ENCODE data around the gene ARMC2. TPM values are rescaled to one million over a fixed set of nuclear protein-coding genes. Genes with fewer than 3 reads are reported as not detected.
"Not testable (repeated sequence)": the region's sequence is repeated elsewhere in the genome, so short reads cannot be mapped to it uniquely, and the experiment has no call there.

Gene ARMC2
- total RNA-seq, 2 donors from 2014 or later, result 0.66 to 1.6 TPM

DNA sequence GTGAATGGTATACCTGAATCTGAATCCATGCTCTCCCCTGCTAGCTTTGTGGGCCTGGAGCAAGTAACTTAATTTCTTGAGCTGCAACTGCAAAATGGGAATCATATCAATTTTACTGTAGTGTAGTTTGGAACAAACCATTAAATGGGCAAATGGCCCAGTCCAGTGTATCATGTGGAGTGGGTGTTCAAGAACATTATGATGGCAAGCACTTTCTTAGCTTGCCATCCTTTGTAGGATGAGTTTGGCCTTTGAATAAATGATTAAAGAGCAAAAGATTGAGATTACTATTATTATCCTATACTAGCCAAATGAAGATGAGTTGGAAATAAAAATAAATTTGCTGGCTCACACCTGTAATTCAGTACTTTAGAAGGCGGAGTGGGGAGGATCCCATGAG lies 126.0 kb downstream of the ARMC2 start:
- H3K4me3 ChIP-seq, result no peak overlapping the region
- H3K27ac ChIP-seq, result no peak overlapping the region
- H3K4me1 ChIP-seq, result peaks cover 24% of the 10 kb centered on the region
- DNase-seq, result no peak
- no peaks in the 10 kb centered on the region for H3K27me3 ChIP-seq
- no peaks in the 10 kb centered on the region for H3K36me3 ChIP-seq (replicated peaks in 1 of 2; ENCODE audit: insufficient read depth in 1 of 2, low read depth in 2 of 2)
- intact Hi-C loops (cut with DNase I), result no loop called here
- H3K9me3 ChIP-seq, result no peaks in the 10 kb centered on the region
- WGBS, 2 donors, result 94 to 97% methylated on average over 1 of the region's 1 CpG
- ATAC-seq, result no peak
- TF ChIP-seq POLR2A (IDR thresholded peaks at IDR 0.05) (no peak), CTCF (IDR thresholded peaks at IDR 0.05) (no peak)

GRCh38 chr6:108978638-108979037 lies 130.4 kb downstream of the ARMC2 start:
- H3K4me1 ChIP-seq; H3K36me3 ChIP-seq (replicated peaks in 1 of 2; ENCODE audit: insufficient read depth in 1 of 2, low read depth in 2 of 2); H3K4me3 ChIP-seq; ATAC-seq; H3K9me3 ChIP-seq; H3K27me3 ChIP-seq; intact Hi-C loops (cut with DNase I); DNase-seq; H3K27ac ChIP-seq: not testable (repeated sequence)
- WGBS, 2 donors, result 91 to 96% methylated on average over 1 of the region's 1 CpG

DNA sequence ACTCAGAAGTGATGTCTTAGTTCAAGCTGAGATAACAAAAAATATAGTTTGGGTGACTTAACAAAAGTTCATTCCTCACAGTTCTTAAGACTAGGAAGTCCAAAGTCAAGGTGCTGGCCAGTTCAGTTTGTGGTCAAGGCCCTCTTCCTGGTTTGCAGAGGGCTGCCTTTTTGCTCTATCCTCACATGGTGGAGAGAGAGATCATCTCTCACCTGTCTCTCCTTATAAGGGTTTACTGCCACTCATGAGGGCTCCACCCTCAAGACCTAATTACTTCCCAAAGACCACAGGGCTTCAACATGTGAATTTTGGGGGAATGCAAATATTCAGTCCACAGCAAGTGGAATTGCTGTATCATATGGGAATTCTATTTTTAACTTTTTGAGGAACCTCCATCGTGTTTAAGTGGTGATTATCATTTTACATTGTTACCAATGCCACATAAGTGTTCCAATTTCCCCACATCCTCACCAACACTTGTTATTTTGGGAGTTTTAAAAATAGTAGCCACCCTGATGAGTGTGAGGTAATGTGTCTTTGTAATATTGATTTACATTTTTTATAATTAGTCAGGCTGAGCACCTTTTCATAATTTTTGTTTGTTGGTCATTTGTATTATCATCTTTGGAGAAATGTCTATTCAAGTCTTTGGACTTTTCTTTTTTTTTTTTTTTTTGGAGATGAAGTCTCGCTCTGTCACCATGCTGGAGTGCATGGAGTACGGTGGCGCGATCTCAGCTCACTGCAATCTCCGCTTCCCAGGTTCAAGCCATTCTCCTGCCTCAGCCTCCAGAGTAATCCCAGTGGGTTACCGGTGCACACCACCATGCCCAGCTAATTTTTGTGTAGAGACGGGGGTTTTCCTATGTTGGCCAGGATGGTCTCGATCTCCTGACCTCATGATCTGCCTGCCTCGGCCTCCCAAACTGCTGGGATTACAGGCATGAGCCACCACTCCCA lies 134.2 kb downstream of the ARMC2 start:
- DNase-seq (no peak), ATAC-seq (no peak)
- no peaks in the 10 kb centered on the region for H3K27me3 ChIP-seq
- intact Hi-C loops (cut with DNase I), result no loop called here
- TF ChIP-seq CTCF (IDR thresholded peaks at IDR 0.05) (no peak), POLR2A (IDR thresholded peaks at IDR 0.05) (no peak)
- H3K27ac ChIP-seq, result no peak overlapping the region
- H3K4me1 ChIP-seq, result peaks cover 2% of the 10 kb centered on the region
- 93 to 96% methylated on average over 10 of the region's 10 CpGs for WGBS, 2 donors
- H3K4me3 ChIP-seq, result no peak overlapping the region
- H3K9me3 ChIP-seq, result no peaks in the 10 kb centered on the region
- no peaks in the 10 kb centered on the region for H3K36me3 ChIP-seq (replicated peaks in 1 of 2; ENCODE audit: insufficient read depth in 1 of 2, low read depth in 2 of 2)

DNA sequence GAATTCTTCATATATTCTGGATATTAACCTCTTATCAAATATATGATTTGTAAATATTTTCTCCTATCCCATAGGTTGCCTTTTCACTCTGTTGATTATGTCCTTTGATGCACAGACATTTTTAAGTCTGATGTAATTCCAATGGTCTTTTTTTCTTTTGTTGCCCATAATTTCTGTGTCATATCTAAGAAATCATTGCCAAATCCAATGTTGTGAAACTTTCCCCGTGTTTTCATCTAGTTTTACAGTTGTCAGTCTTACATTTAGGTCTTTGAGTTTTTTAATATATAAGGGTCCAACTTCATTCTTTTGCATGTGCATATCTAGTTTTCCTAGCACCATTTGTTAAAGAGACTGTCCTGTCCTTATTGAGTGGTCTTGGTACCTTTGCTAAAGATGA lies 134.9 kb downstream of the ARMC2 start:
- DNase-seq (no peak), ATAC-seq (no peak)
- intact Hi-C loops (cut with DNase I), result no loop called here
- TF ChIP-seq POLR2A (IDR thresholded peaks at IDR 0.05), result no peak
- no peak for TF ChIP-seq CTCF (IDR thresholded peaks at IDR 0.05)
- Histone ChIP-seq H3K9me3 (no peaks in the 10 kb centered on the region), H3K27ac (no peak overlapping the region), H3K4me1 (peaks cover 9% of the 10 kb centered on the region), H3K4me3 (no peak overlapping the region), H3K36me3 (replicated peaks in 1 of 2; ENCODE audit: insufficient read depth in 1 of 2, low read depth in 2 of 2) (no peaks in the 10 kb centered on the region), H3K27me3 (no peaks in the 10 kb centered on the region)
- 54 to 58% methylated on average over 1 of the region's 1 CpG for WGBS, 2 donors

- DNase-seq (no peak), ATAC-seq (no peak)
- peaks cover 27% of the 10 kb centered on the region for H3K4me1 ChIP-seq
- no peaks in the 10 kb centered on the region for H3K9me3 ChIP-seq
- H3K27me3 ChIP-seq, result no peaks in the 10 kb centered on the region
- TF ChIP-seq CTCF (IDR thresholded peaks at IDR 0.05) (no peak), POLR2A (IDR thresholded peaks at IDR 0.05) (no peak)
- no peaks in the 10 kb centered on the region for H3K36me3 ChIP-seq (replicated peaks in 1 of 2; ENCODE audit: insufficient read depth in 1 of 2, low read depth in 2 of 2)
- H3K4me3 ChIP-seq, result no peak overlapping the region
- intact Hi-C loops (cut with DNase I), result no loop called here
- H3K27ac ChIP-seq, result no peak overlapping the region
These were observed 137.1 kb downstream of the ARMC2 start for GRCh38 chr6:108985301-108985700.
